ENCODE measurements around the gene AKAP1.

AKAP1 gene

DNA sequence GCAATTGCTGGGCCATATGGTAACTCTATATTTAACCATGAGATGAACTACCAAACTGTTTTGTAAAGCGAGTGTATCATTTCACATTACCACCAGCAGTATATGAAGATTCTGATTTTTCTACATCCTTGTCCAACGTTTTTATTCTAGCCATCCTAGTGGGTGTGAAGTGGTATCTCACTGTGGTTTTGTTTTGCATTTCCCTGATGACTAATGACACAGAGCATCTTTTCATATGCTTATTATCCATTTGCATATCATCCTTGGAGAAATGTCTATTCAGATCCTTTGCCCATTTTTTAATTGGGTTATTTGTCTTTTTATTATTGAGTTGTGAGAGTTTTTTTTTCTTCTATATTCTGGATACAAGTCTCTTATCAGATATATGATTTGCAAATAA is 83.6 kb downstream of the AKAP1 start:
- Histone ChIP-seq H3K27ac (ENCODE audit: low read depth, low read length) (no peak overlapping the region), H3K4me3 (ENCODE audit: low read length) (no peak overlapping the region), H3K27me3 (ENCODE audit: control insufficient read depth, insufficient read depth, low read length) (no peaks in the 10 kb centered on the region), H3K9ac (ENCODE audit: low read length) (no peak overlapping the region), H3K4me1 (ENCODE audit: control insufficient read depth, insufficient read depth, low read length) (no peaks in the 10 kb centered on the region), H3K36me3 (ENCODE audit: control insufficient read depth, insufficient read depth, low read length) (no peaks in the 10 kb centered on the region)

DNA sequence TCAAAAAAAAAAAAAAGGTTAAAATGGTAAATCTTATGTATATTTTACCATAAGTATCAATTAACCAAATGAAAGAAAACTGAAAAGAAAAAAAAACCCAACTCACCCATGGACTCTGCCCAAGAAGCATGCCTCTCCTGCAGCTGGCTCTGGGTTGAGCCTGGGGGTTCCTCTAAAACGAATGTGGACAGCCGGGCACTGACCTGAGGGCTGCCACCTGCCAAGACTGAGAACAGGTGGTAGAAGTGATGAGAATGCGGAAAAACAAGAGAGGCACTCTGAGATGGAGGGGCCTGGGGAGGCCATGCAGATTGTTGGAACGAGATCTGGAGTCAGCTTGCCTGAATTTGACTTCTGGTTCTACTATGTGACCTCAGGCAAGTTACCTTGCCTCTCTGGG is 85.8 kb downstream of the AKAP1 start:
- H3K4me1 ChIP-seq (ENCODE audit: control insufficient read depth, insufficient read depth, low read length): no peaks in the 10 kb centered on the region
- H3K27ac ChIP-seq (ENCODE audit: low read depth, low read length): no peak overlapping the region
- no peak overlapping the region for H3K9ac ChIP-seq (ENCODE audit: low read length)
- H3K4me3 ChIP-seq (ENCODE audit: low read length): no peak overlapping the region
- no peaks in the 10 kb centered on the region for H3K36me3 ChIP-seq (ENCODE audit: control insufficient read depth, insufficient read depth, low read length)
- H3K27me3 ChIP-seq (ENCODE audit: control insufficient read depth, insufficient read depth, low read length): no peaks in the 10 kb centered on the region

Measured in rectal smooth muscle tissue (tissue), 1 donor.